ES-I3 (cell line): ENCODE results near the gene MOB2.

Source experiments
- H3K36me3 ChIP-seq: 2 replicates; pipeline ENCODE4 v1.6.1; 2013; ENCODE audit warnings: mild to moderate bottlenecking, low read length, control low read depth, moderate library complexity; ENCODE audit not compliant: insufficient read depth
- H3K4me1 ChIP-seq: 2 replicates; pipeline ENCODE4 v1.6.1; 2013; ENCODE audit warnings: mild to moderate bottlenecking, control low read depth, low read length; ENCODE audit not compliant: insufficient read depth
- H3K9ac ChIP-seq: 2 replicates; pipeline ENCODE4 v1.6.1; 2013; ENCODE audit warnings: low read depth, mild to moderate bottlenecking, low read length, moderate library complexity
- H3K9me3 ChIP-seq: 2 replicates; pipeline ENCODE4 v1.6.1; 2013; ENCODE audit warnings: mild to moderate bottlenecking, low read length, moderate library complexity; ENCODE audit not compliant: control insufficient read depth, insufficient read depth

Gene MOB2

GRCh38 chr11:1459764-1460395, 26.7 kb downstream of the MOB2 start:
- Histone ChIP-seq H3K36me3 (no peaks in the 10 kb centered on the region), H3K4me1 (no peaks in the 10 kb centered on the region; the same call in 1 of the 2 replicates), H3K9me3 (no peaks in the 10 kb centered on the region), H3K9ac (no peak overlapping the region)

DNA sequence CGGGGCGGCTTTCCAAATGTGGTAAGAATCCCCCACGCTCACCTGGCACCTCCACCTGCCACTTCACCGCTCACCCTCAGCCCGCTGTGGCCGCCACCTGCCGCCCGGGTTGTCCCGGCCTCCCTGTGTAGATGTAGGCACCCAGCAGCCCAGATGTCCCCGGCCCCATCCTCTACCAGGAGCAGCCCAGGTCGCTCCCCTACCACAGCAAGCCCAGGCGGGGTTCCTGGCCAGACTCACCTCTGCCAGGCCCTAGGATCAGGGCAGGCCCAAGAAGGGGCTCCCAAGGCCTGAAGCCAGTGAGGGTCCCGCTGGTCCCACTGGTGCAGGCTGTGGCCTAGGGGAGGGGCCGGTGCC, 27.4 kb downstream of the MOB2 start:
- no peaks in the 10 kb centered on the region for H3K9me3 ChIP-seq
- H3K4me1 ChIP-seq: no peaks in the 10 kb centered on the region; the same call in 1 of the 2 replicates
- H3K36me3 ChIP-seq: no peaks in the 10 kb centered on the region
- no peak overlapping the region for H3K9ac ChIP-seq

- no peaks in the 10 kb centered on the region; the same call in 1 of the 2 replicates for H3K4me1 ChIP-seq
- H3K9ac ChIP-seq: no peak overlapping the region
- no peaks in the 10 kb centered on the region for H3K36me3 ChIP-seq
- no peaks in the 10 kb centered on the region for H3K9me3 ChIP-seq
Measured at GRCh38 chr11:1458340-1459218, 28.0 kb downstream of the MOB2 start.

- Histone ChIP-seq H3K36me3 (no peaks in the 10 kb centered on the region), H3K4me1 (no peaks in the 10 kb centered on the region; the same call in 1 of the 2 replicates)
Measured at GRCh38 chr11:1457856-1458255, 28.7 kb downstream of the MOB2 start.

DNA sequence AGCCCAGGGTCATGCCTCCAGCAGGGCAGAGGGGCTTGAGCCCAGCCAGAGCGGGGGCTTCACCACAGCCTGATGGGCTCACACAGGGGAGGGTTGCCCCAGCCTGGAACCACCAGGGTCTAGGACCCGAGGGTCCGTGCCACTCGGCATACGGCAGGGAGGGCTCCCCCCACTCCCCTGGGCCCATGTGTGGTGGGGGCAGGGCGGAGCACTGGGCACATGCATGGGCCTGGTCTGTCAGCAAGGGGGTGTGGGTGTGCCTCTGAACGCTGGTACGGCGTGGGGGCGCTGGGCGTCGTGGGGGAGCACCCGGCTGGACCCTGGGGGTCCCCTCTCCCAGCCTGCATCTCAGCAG, 29.3 kb downstream of the MOB2 start:
- no peaks in the 10 kb centered on the region for H3K9me3 ChIP-seq
- no peaks in the 10 kb centered on the region for H3K36me3 ChIP-seq
- no peak overlapping the region for H3K9ac ChIP-seq
- no peaks in the 10 kb centered on the region; the same call in 1 of the 2 replicates for H3K4me1 ChIP-seq

More at GRCh38 chr11:1457856-1458255, 28.7 kb downstream of the MOB2 start:
- Histone ChIP-seq H3K9me3 (no peaks in the 10 kb centered on the region), H3K9ac (no peak overlapping the region)

- H3K9me3 ChIP-seq: no peaks in the 10 kb centered on the region
- no peaks in the 10 kb centered on the region for H3K36me3 ChIP-seq
- no peaks in the 10 kb centered on the region; the same call in 1 of the 2 replicates for H3K4me1 ChIP-seq
- no peak overlapping the region for H3K9ac ChIP-seq
Measured at GRCh38 chr11:1456596-1457325, 29.8 kb downstream of the MOB2 start.

GRCh38 chr11:1456176-1456575, 30.4 kb downstream of the MOB2 start:
- H3K36me3 ChIP-seq: no peaks in the 10 kb centered on the region
- H3K4me1 ChIP-seq: no peaks in the 10 kb centered on the region; the same call in 1 of the 2 replicates
- H3K9me3 ChIP-seq: no peaks in the 10 kb centered on the region
- H3K9ac ChIP-seq: no peak overlapping the region

GRCh38 chr11:1455763-1456060, 30.9 kb downstream of the MOB2 start:
- no peaks in the 10 kb centered on the region for H3K36me3 ChIP-seq
- H3K9ac ChIP-seq: no peak overlapping the region
- no peaks in the 10 kb centered on the region for H3K9me3 ChIP-seq
- H3K4me1 ChIP-seq: no peaks in the 10 kb centered on the region; the same call in 1 of the 2 replicates

- Histone ChIP-seq H3K9me3 (no peaks in the 10 kb centered on the region), H3K36me3 (no peaks in the 10 kb centered on the region), H3K9ac (no peak overlapping the region), H3K4me1 (no peaks in the 10 kb centered on the region; the same call in 1 of the 2 replicates)
Measured at GRCh38 chr11:1455032-1455762, 31.4 kb downstream of the MOB2 start.

GRCh38 chr11:1454576-1454975, 32.0 kb downstream of the MOB2 start:
- Histone ChIP-seq H3K36me3 (no peaks in the 10 kb centered on the region), H3K9ac (no peak overlapping the region), H3K4me1 (no peaks in the 10 kb centered on the region; the same call in 1 of the 2 replicates), H3K9me3 (no peaks in the 10 kb centered on the region)

DNA sequence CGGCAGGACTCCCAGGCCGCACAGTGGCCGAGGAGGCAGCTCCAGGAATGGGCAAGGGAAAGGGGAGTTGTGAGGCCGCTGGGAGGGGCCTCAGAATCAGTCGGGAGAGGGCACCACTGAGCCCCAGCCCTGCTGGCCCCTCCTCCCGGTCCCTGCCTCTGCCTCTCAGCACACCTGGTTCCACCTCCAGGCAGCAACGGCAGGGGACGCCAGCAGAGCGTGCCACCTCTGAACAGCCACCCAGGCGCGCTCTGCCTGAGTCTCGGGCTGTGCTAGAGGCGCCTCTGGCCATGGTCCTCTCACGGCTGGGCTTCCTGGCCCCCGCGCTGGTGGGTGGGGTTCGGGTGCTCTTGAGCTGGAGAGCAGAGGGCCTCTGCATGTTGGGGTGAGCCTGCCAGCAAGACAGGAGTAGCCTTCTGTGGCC, 33.0 kb downstream of the MOB2 start:
- no peaks in the 10 kb centered on the region for H3K36me3 ChIP-seq
- H3K4me1 ChIP-seq: no peaks in the 10 kb centered on the region; the same call in 1 of the 2 replicates
- no peak overlapping the region for H3K9ac ChIP-seq
- H3K9me3 ChIP-seq: no peaks in the 10 kb centered on the region

GRCh38 chr11:1452744-1453143, 33.8 kb downstream of the MOB2 start:
- H3K9me3 ChIP-seq: no peaks in the 10 kb centered on the region
- H3K9ac ChIP-seq: no peak overlapping the region
- H3K36me3 ChIP-seq: no peaks in the 10 kb centered on the region
- no peaks in the 10 kb centered on the region for H3K4me1 ChIP-seq

DNA sequence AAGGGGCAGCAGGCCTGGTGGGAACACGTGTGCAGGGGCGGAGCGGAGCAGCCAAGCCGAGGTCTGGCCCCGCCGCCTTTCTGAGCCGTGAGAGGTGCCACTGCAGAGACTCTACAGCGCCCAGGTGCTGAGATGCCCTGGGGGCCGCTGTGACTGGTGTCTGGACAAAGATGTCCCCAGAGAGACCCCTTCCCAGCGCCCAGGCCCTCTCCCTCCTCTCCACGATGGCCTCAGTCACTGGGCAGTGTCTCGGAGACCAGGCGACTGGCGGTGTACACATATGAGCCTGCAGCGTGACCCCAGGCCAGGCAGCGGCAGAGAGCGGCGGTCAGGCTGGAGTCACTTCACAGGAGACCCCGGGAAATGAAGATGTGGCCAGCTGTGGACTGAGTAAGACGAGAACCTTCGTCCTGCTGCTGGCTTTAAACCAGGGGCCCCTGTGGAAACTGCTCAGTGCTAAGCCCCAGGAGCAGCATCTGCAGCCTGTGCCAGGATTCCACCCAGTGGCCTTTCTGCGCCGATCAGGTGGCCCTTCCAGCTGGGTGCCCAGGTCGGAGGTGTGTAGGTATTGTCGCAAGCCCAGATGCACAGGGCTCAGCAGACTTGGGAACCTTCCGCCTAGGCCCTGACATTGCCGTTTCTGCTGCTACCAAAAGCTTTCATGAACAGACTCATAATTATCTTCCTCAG, 34.7 kb downstream of the MOB2 start:
- H3K36me3 ChIP-seq: no peaks in the 10 kb centered on the region
- H3K9ac ChIP-seq: no peak overlapping the region

More for the DNA sequence above, 34.7 kb downstream of the MOB2 start:
- H3K4me1 ChIP-seq: no peaks in the 10 kb centered on the region
- H3K9me3 ChIP-seq: no peaks in the 10 kb centered on the region
